K562 (cell line): Measurements from ENCODE around the gene RNPEP. TPM values are rescaled to one million over a fixed set of nuclear protein-coding genes. Genes with fewer than 3 reads are reported as not detected.
A peak's percentile ranks its signal among the peaks of the same experiment; 100 is the strongest.

Source experiments
- BCLAF1 ChIP-seq, 2 experiments: fragments of 450-650 bp in 1 of 2; IDR thresholded peaks; 2 replicates each; pipeline ENCODE4 v1.6.1; 2011 to 2017; ENCODE audit warnings: low read depth in 2 of 2, antibody characterized with exemption in 1 of 2, borderline replicate concordance in 1 of 2, low read length in 1 of 2, mild to moderate bottlenecking in 1 of 2, mixed read lengths in 1 of 2; ENCODE audit not compliant: control insufficient read depth in 1 of 2
- CTBP1 ChIP-seq: fragments of 450-650 bp; IDR thresholded peaks from 2 replicates; pipeline ENCODE4 v1.6.1; 2016; ENCODE audit warnings: borderline replicate concordance
- DACH1 ChIP-seq: fragments of 450-650 bp; IDR thresholded peaks from 2 replicates; pipeline ENCODE4 v1.6.1; 2018; ENCODE audit not compliant: partially characterized antibody
- E2F5 ChIP-seq: sonication (generic); formaldehyde crosslinking; IDR thresholded peaks from 2 replicates; pipeline ENCODE4 v1.8.0; 2022; ENCODE audit warnings: mild to moderate bottlenecking, missing genetic modification reagents
- RAD51 ChIP-seq: fragments of 450-650 bp; IDR thresholded peaks from 2 replicates; pipeline ENCODE4 v1.7.1; 2016; ENCODE audit warnings: low read depth, mild to moderate bottlenecking, borderline replicate concordance
- ZBTB11 ChIP-seq, 3 experiments: fragments of 200-800 bp in 1 of 3; fragments of 250-450 bp in 1 of 3; fragments of 450-650 bp in 1 of 3; sonication (Bioruptor Pico) in 1 of 3; sonication (Bioruptor generic) in 1 of 3; formaldehyde crosslinking in 1 of 3; IDR thresholded peaks; 2 replicates each; pipeline versions ENCODE4 v1.6.1 to v1.8.0; 2016 to 2022; ENCODE audit warnings: mild to moderate bottlenecking in 2 of 3, missing genetic modification characterization in 2 of 3, missing compliant biosample characterization in 1 of 3, moderate library complexity in 1 of 3
- ZBTB2 ChIP-seq: fragments of 450-650 bp; IDR thresholded peaks from 2 replicates; pipeline ENCODE4 v1.6.1; 2016; ENCODE audit warnings: antibody characterized with exemption
- ZNF277 ChIP-seq: fragments of 250-450 bp; sonication (Bioruptor Pico); IDR thresholded peaks from 2 replicates; pipeline ENCODE4 v1.8.0; 2022; ENCODE audit warnings: inconsistent platforms, mild to moderate bottlenecking, moderate library complexity, borderline replicate concordance
- ZNF324 ChIP-seq: fragments of 250-450 bp; sonication (Bioruptor Pico); IDR thresholded peaks from 2 replicates; pipeline ENCODE4 v1.4.0; 2020; ENCODE audit warnings: mild to moderate bottlenecking
- ZNF445 ChIP-seq: fragments of 250-450 bp; sonication (Bioruptor Pico); IDR thresholded peaks from 2 replicates; pipeline ENCODE4 v1.4.0; 2020; ENCODE audit warnings: low read depth, mild to moderate bottlenecking, moderate library complexity
- polyA plus RNA-seq, 8 experiments: library from polyadenylated mRNA; depleted of rRNA in 4 of 8; stranded (reverse) in 5 of 8; unstranded in 3 of 8; fragments of >200 nt; fragmentation: Nextera tagmentation in 2 of 8; fragmentation: Illumina TruSeq in 1 of 8; extraction: Ambion mirVana in 2 of 8; extraction: Trizol in 1 of 8; gene quantifications; 2 replicates each; pipeline versions ENCODE4 v1.2.1 to v1.2.3, GENCODE V29; 2011 to 2014; ENCODE audit warnings: inconsistent platforms in 1 of 8, missing spikeins in 1 of 8
- total RNA-seq, 7 experiments: library from RNA; depleted of rRNA in 6 of 7; stranded (reverse); fragments of >200 nt in 6 of 7; fragmentation: Illumina TruSeq in 2 of 7; extraction: Trizol in 2 of 7; gene quantifications; 2 replicates each; pipeline versions ENCODE4 v1.2.1 to v1.2.3, GENCODE V29; 2011 to 2021; ENCODE audit warnings: low replicate concordance in 1 of 7
- TF ChIP-seq, protein P1 (sequence below), 2 experiments: fragments of 450-650 bp; IDR thresholded peaks; 2 replicates each; pipeline ENCODE4 v1.6.1; 2016
- TF ChIP-seq, protein P2 (sequence below), 2 experiments: fragments of 450-650 bp in 1 of 2; sonication (generic) in 1 of 2; formaldehyde crosslinking in 1 of 2; IDR thresholded peaks in 1 of 2; conservative IDR thresholded peaks in 1 of 2; 2 replicates each; pipeline versions ENCODE4 v1.6.1 to v1.8.1; 2016 to 2023; ENCODE audit warnings: mild to moderate bottlenecking in 2 of 2, moderate library complexity in 2 of 2, inconsistent platforms in 1 of 2, missing genetic modification reagents in 1 of 2

RNPEP gene
- total and polyA plus RNA-seq, 9 of the 15 experiments (the other 6 are each of a cell fraction or from before 2014, with no cell fraction given): 27.5 to 131 (median 63.4) TPM

GRCh38 chr1:202023001-202023433 is 40.6 kb downstream of the RNPEP start (continued):
- TF ChIP-seq, protein P1, sequence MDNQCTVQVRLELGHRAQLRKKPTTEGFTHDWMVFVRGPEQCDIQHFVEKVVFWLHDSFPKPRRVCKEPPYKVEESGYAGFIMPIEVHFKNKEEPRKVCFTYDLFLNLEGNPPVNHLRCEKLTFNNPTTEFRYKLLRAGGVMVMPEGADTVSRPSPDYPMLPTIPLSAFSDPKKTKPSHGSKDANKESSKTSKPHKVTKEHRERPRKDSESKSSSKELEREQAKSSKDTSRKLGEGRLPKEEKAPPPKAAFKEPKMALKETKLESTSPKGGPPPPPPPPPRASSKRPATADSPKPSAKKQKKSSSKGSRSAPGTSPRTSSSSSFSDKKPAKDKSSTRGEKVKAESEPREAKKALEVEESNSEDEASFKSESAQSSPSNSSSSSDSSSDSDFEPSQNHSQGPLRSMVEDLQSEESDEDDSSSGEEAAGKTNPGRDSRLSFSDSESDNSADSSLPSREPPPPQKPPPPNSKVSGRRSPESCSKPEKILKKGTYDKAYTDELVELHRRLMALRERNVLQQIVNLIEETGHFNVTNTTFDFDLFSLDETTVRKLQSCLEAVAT (IDR thresholded peaks at IDR 0.05): no peak
- TF ChIP-seq CTBP1 (peak; percentile 51; the same call in 1 of the 2 replicates), DACH1 (no peak), ZNF445 (CRISPR knock-in tag) (no peak), ZBTB2 (no peak), ZBTB11 (CRISPR knock-in tag; IDR thresholded peaks at IDR 0.05) (peak in 1 of 3 experiments; percentile 43; a peak in 1 of 6 replicates), ZNF277 (CRISPR knock-in tag) (no peak), RAD51 (no peak), ZNF324 (CRISPR knock-in tag) (no peak), E2F5 (CRISPR knock-in tag) (no peak), BCLAF1 (IDR thresholded peaks at IDR 0.05; ENCODE audit: borderline replicate concordance in 1 of 2, control insufficient read depth in 1 of 2, low read depth in 2 of 2, low read length in 1 of 2) (no peak)
- TF ChIP-seq, protein P2, sequence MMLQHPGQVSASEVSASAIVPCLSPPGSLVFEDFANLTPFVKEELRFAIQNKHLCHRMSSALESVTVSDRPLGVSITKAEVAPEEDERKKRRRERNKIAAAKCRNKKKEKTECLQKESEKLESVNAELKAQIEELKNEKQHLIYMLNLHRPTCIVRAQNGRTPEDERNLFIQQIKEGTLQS (IDR thresholded peaks at IDR 0.05): peak; percentile 44; the same call in 1 of the 2 replicates
- TF ChIP-seq, protein P2 (CRISPR knock-in tag; conservative IDR thresholded peaks at IDR 0.05): no peak
